Urothelium cell line (cell line): ENCODE measurements around the gene NEURL1B.
"Not testable (repeated sequence)": the region's sequence is repeated elsewhere in the genome, so short reads cannot be mapped to it uniquely, and the experiment has no call there.

Experiments used
- DNase-seq: peaks from one replicate; pipeline ENCODE4 v3.0.0; 2011; ENCODE audit warnings: low spot score, mixed read lengths
- FAIRE-seq: peaks from 2 replicates; lab custom pipeline; 2011; peaks lifted over from hg19 to GRCh38; lab: Jason Lieb, UNC

The NEURL1B gene, protein sequence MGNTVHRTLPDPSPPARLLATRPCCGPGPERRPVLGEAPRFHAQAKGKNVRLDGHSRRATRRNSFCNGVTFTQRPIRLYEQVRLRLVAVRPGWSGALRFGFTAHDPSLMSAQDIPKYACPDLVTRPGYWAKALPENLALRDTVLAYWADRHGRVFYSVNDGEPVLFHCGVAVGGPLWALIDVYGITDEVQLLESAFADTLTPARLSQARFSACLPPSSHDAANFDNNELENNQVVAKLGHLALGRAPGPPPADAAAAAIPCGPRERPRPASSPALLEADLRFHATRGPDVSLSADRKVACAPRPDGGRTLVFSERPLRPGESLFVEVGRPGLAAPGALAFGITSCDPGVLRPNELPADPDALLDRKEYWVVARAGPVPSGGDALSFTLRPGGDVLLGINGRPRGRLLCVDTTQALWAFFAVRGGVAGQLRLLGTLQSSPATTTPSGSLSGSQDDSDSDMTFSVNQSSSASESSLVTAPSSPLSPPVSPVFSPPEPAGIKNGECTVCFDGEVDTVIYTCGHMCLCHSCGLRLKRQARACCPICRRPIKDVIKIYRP

DNA sequence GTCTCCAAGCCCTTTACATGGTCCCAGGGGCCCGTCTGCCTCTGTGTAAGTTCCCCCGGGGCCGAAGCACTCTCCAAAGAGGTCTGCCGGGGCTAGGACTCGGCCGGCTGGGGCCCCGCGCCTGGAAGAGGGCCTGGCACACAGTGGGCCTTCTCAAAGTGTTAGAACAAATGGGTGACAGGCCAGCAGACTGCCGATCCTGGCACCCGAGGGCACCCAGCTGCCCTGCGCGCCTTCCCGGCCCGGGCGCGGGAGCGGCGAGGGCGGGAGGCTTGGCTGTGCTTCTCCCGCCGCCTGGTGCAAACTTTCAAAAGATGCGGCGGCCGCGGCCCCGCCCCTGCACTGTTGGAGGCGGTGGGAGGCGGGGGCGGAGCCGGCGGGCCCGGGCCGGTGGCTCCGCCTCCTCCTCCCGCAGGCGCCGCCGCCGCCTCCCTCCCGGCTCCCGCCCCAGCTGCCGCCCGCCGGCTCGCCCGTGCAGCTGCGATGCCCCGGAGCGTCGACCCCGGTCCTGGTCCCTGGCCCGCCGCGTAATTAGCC, at the start of gene NEURL1B:
NEURL1B (plus strand) TSS at position 442 of the 537 bp plus-strand sequence. CDS start 144 bp downstream, outside the sequence.
- FAIRE-seq (no peak), DNase-seq (peak; percentile 96)

DNA sequence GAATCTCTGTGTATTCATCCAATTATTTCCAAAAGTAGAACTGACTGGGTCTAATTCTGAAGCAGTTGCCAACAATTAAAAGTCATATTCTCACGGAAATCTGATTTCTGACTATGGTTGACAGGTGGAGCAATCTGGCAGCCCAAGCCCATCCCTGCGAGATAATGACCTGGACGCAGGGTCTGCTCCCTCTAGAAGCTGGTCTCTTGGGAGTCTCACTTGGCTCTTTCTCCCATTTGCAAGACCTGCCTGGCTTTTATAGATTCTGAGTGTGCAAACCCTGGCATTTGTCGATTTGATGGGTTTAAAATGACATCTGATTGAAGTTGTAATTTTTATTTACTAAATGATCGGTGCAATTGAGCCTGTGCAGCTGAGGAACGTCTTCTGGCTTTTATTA, 49.4 kb upstream of the NEURL1B start:
- no peak for FAIRE-seq
- DNase-seq, result no peak

DNA sequence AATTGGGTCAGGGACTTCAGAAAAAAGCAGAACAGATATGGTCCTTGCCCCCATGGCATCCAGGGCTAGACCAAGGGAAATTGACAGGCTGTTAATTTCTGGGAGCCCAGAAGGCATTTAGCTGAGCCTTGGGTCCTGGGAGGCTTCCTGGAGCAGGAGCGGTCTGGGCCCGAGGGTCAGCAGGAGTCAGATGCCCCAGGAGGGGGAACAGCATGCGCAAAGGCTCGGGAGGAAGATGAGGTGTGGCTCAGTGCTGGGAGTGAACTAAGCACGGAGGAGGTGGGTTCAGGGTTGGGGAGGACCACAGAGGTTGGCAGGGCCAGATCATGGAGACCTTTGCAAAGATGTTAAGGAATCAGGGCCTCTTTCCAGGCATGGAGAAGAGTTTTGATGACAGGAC, 48.2 kb upstream of the NEURL1B start:
- FAIRE-seq (no peak), DNase-seq (no peak)

GRCh38 chr5:172593306-172593705, 47.8 kb upstream of the NEURL1B start:
- FAIRE-seq, result no peak
- DNase-seq, result no peak

DNA sequence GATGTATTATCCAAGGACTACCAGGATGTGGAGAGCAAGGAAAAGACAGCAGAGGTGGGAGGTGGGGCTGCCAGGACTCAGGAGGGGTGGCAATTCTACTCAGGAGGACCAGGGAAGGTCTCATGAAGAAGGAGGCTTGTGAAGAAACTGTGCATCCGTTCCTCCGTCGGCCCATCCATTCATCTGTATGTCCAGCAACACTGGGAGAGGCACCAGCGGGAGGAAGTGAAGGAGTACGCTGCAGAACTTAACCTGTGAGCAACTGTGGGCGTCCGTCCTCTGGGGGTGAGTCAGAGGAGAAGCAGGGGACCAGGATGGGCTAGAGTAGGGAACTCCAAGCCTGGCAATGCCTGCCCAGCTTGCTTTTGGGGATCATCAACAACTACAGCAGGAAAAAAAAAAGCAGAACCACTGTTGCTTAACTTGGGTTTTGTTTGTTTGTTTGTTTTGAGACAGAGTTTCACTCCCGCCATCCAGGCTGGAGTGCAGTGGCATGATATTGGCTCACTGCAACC, 47.3 kb upstream of the NEURL1B start:
- no peak for FAIRE-seq
- DNase-seq, result no peak

- FAIRE-seq, result no peak
These were observed 46.6 kb upstream of the NEURL1B start for GRCh38 chr5:172594431-172594830.

DNA sequence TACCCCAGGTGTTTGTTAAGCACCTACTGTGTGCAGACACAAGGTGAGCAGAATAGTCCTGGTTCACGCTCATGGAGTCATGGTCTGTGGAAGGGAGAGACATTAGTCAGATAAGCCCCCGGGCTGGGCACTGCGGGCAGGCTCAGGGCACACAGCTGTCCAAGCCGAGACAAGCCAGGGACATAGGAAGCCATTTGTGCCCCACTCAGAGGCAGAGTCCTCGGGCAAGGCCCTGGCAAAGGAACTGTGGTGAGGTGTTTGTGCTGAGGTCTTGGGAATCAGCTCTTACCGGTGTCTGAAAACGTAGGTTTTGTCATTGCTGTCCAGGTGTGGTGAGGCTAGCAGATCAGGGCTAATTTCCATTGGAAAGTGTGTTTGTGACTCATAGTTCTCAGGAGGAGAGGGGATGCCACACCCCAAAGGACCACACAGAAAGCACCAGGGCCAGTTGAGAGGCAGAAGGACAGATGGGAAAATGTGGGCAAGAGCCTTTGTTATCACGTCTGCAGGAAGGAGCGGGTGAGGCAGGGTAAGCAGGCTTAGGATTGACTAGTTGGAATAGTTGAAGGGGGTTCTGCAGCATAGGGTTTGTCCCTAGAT, 46.1 kb upstream of the NEURL1B start:
- peak; percentile 19 for DNase-seq

More at GRCh38 chr5:172594431-172594830, 46.6 kb upstream of the NEURL1B start:
- no peak for DNase-seq

GRCh38 chr5:172595596-172596455, 45.2 kb upstream of the NEURL1B start:
- no peak for FAIRE-seq
- no peak for DNase-seq

More for the DNA sequence above, 46.1 kb upstream of the NEURL1B start:
- FAIRE-seq, result no peak

- no peak for FAIRE-seq
These were observed 44.3 kb upstream of the NEURL1B start for GRCh38 chr5:172596638-172597231.

GRCh38 chr5:172597755-172598155, 43.3 kb upstream of the NEURL1B start:
- DNase-seq, result no peak
- no peak for FAIRE-seq

More at GRCh38 chr5:172596638-172597231, 44.3 kb upstream of the NEURL1B start:
- DNase-seq, result no peak

- FAIRE-seq, result no peak
- no peak for DNase-seq
These were observed 42.5 kb upstream of the NEURL1B start for GRCh38 chr5:172598251-172599203.

DNA sequence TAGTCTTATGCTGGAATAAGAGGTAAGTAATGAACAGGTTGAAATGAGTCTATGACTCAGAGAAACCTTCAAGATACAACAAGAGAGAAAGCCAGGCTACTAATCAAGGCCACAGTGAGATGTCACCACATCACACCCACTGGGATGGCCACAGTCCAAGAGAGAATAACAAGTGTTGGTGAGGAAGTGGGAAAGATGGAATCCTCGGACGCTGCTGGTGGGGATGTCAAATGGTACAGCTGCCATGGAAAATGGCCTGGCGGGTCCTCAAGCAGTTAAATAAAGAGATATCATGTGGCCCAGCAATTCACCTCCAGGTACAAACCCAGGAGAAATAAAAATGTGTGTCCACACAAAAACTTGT, 41.9 kb upstream of the NEURL1B start:
- FAIRE-seq (no peak), DNase-seq (no peak)

GRCh38 chr5:172600571-172600970, 40.5 kb upstream of the NEURL1B start:
- no peak for FAIRE-seq
- DNase-seq, result no peak

- DNase-seq, FAIRE-seq: not testable (repeated sequence)
These were observed 39.5 kb upstream of the NEURL1B start for GRCh38 chr5:172601576-172601975.

DNA sequence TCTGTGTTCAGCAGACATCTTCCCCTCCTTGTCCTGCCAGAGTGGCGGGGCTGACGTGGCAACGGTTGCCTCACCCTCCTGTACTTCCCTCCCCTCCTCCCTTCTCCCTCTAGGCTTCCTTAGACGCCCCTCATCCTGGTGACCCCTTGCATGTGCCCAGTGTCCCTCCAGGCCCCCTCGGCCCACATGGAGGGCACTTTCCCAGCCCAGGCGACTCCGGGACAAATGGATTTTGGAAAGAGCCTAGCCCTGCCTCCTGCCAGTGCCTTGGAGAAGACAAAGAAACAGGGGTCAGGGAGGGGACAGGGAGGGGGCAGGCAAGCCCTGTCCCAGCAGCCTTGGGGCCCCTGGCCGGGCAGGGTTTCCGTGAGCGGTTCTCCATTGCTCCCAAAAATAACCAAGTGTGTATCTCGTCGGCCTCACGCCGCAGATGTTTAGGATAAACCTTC, 38.3 kb upstream of the NEURL1B start:
- FAIRE-seq, result no peak

GRCh38 chr5:172603251-172603806, 37.7 kb upstream of the NEURL1B start:
- no peak for FAIRE-seq
- no peak for DNase-seq

More for the DNA sequence above, 38.3 kb upstream of the NEURL1B start:
- no peak for DNase-seq

- DNase-seq (no peak), FAIRE-seq (no peak)
These were observed 35.6 kb upstream of the NEURL1B start for GRCh38 chr5:172605466-172605865.

DNA sequence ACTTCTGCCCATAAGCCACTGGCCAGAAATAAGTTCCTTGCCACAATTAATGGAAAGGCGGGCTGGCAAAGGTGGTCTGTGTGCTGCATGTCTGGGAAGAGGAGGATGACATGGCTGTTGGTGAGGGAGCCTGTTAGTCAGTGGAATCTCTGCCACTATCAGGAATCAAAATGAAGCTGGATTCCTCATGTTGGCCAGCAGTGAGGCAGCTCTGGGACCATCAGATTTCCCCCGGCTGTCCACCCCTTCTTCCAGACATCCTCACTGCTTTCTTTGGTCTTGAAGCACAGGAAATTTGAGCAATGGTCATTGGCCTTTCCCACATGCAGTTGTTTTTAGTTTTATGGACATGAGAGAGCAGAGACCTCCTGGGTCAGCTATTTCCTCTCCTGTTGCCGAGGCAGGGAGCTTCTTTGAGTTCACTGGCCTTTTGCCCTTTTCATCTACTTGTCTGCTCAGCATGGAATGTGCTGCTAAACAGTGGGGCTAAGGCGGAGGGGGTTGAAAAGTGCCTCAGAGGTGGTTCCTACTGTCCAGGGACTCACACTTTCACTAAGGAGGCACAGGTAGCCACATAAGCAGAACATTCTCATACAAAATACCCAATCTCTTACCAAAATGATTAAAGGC, 34.8 kb upstream of the NEURL1B start:
- DNase-seq, result no peak
- FAIRE-seq, result no peak
